Measurements from ENCODE around the gene WNT9B. TPM values are rescaled to one million over a fixed set of nuclear protein-coding genes. Genes with fewer than 3 reads are reported as not detected.
A peak's percentile ranks its signal among the peaks of the same experiment; 100 is the strongest.

The WNT9B gene
- not detected in 2 replicates for polyA plus RNA-seq (2014; cell fraction: cytosol; rRNA removed)
- polyA plus RNA-seq (2014; cell fraction: nucleus; rRNA removed): not detected in 2 replicates

GRCh38 chr17:46851029-46851741 is at the start of gene WNT9B:
Gene WNT9B, plus strand, starts transcription at chr17:46851583. Its CDS starts 56 bp downstream, at chr17:46851639.
- no peak for DNase-seq (ENCODE audit: low spot score)

- DNase-seq (ENCODE audit: low spot score): peak; percentile 68
Measured at GRCh38 chr17:46802800-46803199, 48.6 kb upstream of the WNT9B start.

GRCh38 chr17:46803544-46803943 is 47.8 kb upstream of the WNT9B start:
- DNase-seq (ENCODE audit: low spot score): no peak

- no peak for DNase-seq (ENCODE audit: low spot score)
Measured at GRCh38 chr17:46805771-46806170, 45.6 kb upstream of the WNT9B start.

- no peak for DNase-seq (ENCODE audit: low spot score)
Measured at GRCh38 chr17:46809110-46809571, 42.2 kb upstream of the WNT9B start.

GRCh38 chr17:46810837-46811236 is 40.5 kb upstream of the WNT9B start:
- no peak for DNase-seq (ENCODE audit: low spot score)

- no peak for DNase-seq (ENCODE audit: low spot score)
Measured at GRCh38 chr17:46811978-46812583, 39.3 kb upstream of the WNT9B start.

- DNase-seq (ENCODE audit: low spot score): no peak
Measured at GRCh38 chr17:46812624-46813318, 38.6 kb upstream of the WNT9B start.

GRCh38 chr17:46813920-46814319 is 37.5 kb upstream of the WNT9B start:
- no peak for DNase-seq (ENCODE audit: low spot score)

- DNase-seq (ENCODE audit: low spot score): no peak
Measured at GRCh38 chr17:46814446-46814845, 36.9 kb upstream of the WNT9B start.

GRCh38 chr17:46815474-46816353 is 35.7 kb upstream of the WNT9B start:
- no peak for DNase-seq (ENCODE audit: low spot score)

- no peak for DNase-seq (ENCODE audit: low spot score)
Measured at GRCh38 chr17:46817151-46817900, 34.1 kb upstream of the WNT9B start.

GRCh38 chr17:46817901-46818209 is 33.5 kb upstream of the WNT9B start:
- no peak for DNase-seq (ENCODE audit: low spot score)

GRCh38 chr17:46818316-46818928 is 33.0 kb upstream of the WNT9B start, which contains the start of gene WNT3:
Gene WNT3, minus strand, starts transcription at chr17:46818692. Its CDS starts 95 bp downstream, at chr17:46818597.
- DNase-seq (ENCODE audit: low spot score): no peak

GRCh38 chr17:46818929-46819859 is 32.2 kb upstream of the WNT9B start:
- DNase-seq (ENCODE audit: low spot score): no peak

- DNase-seq (ENCODE audit: low spot score): no peak
Measured at GRCh38 chr17:46819906-46820351, 31.5 kb upstream of the WNT9B start.

- no peak for DNase-seq (ENCODE audit: low spot score)
Measured at GRCh38 chr17:46820592-46821450, 30.6 kb upstream of the WNT9B start.

Data from SK-N-DZ (cell line).